Right renal pelvis (tissue), 4 donors: Measurements from ENCODE around the gene DTX3. TPM values are rescaled to one million over a fixed set of nuclear protein-coding genes. Genes with fewer than 3 reads are reported as not detected.
"Not testable (repeated sequence)": the region's sequence is repeated elsewhere in the genome, so short reads cannot be mapped to it uniquely, and the experiment has no call there.

Experiments
- DNase-seq, 4 donors: peaks; one replicate each; pipeline ENCODE4 v3.0.0-alpha.2; 2013; ENCODE audit warnings: low read depth in 4 of 4, low spot score in 3 of 4, missing footprints in 1 of 4
- polyA plus RNA-seq, 4 donors: library from polyadenylated mRNA; unstranded; fragments of 120-200 nt; gene quantifications; one replicate each; pipeline ENCODE4 v1.2.1, GENCODE V29; 2013; ENCODE audit not compliant: insufficient read length in 4 of 4

DTX3 gene
- polyA plus RNA-seq: 10 to 100 TPM; 55.8 to 64.9 (median 57.0) TPM

GRCh38 chr12:57604454-57604991, at the start of gene DTX3:
Gene DTX3, plus strand, starts transcription at chr12:57604824. Its CDS starts 1,694 bp downstream, at chr12:57606518.
- no peak for DNase-seq

- no peak for DNase-seq
Observed at GRCh38 chr12:57554897-57555296, 49.7 kb upstream of the DTX3 start.

GRCh38 chr12:57558864-57559263, 45.8 kb upstream of the DTX3 start:
- no peak for DNase-seq

- DNase-seq: no peak
Observed at GRCh38 chr12:57560516-57560915, 44.1 kb upstream of the DTX3 start.

GRCh38 chr12:57561117-57561516, 43.5 kb upstream of the DTX3 start:
- not testable (repeated sequence) for DNase-seq

GRCh38 chr12:57563358-57563757, 41.3 kb upstream of the DTX3 start:
- no peak for DNase-seq

- no peak for DNase-seq
Observed at GRCh38 chr12:57564178-57564740, 40.4 kb upstream of the DTX3 start.

- DNase-seq: no peak
Observed at GRCh38 chr12:57568838-57569237, 35.8 kb upstream of the DTX3 start.

GRCh38 chr12:57569858-57570257, 34.8 kb upstream of the DTX3 start:
- no peak for DNase-seq

GRCh38 chr12:57570438-57570837, 34.2 kb upstream of the DTX3 start:
- not testable (repeated sequence) for DNase-seq

- no peak for DNase-seq
Observed at GRCh38 chr12:57571926-57572762, 32.5 kb upstream of the DTX3 start.

GRCh38 chr12:57574795-57575194, 29.8 kb upstream of the DTX3 start:
- DNase-seq: no peak

- no peak for DNase-seq
Observed at GRCh38 chr12:57575771-57576612, 28.6 kb upstream of the DTX3 start.

- no peak for DNase-seq
Observed at GRCh38 chr12:57576613-57577160, 27.9 kb upstream of the DTX3 start.

GRCh38 chr12:57577981-57578758, 26.5 kb upstream of the DTX3 start:
- no peak for DNase-seq

- DNase-seq: no peak
Observed at GRCh38 chr12:57579011-57579410, 25.6 kb upstream of the DTX3 start.

- DNase-seq: no peak
Observed at GRCh38 chr12:57579677-57580465, 24.8 kb upstream of the DTX3 start.

GRCh38 chr12:57580466-57580795, 24.2 kb upstream of the DTX3 start:
- no peak for DNase-seq

- no peak for DNase-seq
Observed at GRCh38 chr12:57581802-57582201, 22.8 kb upstream of the DTX3 start.
